AG04449 (cell line): ENCODE data around the gene CHPF.
A peak's percentile ranks its signal among the peaks of the same experiment; 100 is the strongest.

ENCODE experiments used
- CTCF ChIA-PET: fragments of 350-600 bp; formaldehyde crosslinking; extraction: SDS; loops from one replicate; lab custom pipeline; 2021; ENCODE audit warnings: antibody characterized with exemption; lab: Yijun Ruan, JAX
- POLR2A ChIA-PET: fragments of 400-600, 350-600 bp; formaldehyde crosslinking; extraction: SDS; loops from one replicate; lab custom pipeline; 2020; ENCODE audit warnings: antibody characterized with exemption, inconsistent platforms; lab: Yijun Ruan, JAX
- DNase-seq: peaks from one replicate; pipeline ENCODE4 v3.0.0-alpha.2; 2010; ENCODE audit warnings: low read depth, low spot score
- H3K4me3 ChIP-seq: 2 replicates; pipeline ENCODE4 v1.5.1; 2011; ENCODE audit warnings: low read depth, mild to moderate bottlenecking, control low read depth, low read length
- TF ChIP-seq, protein P1 (sequence below): IDR thresholded peaks from one replicate; pipeline ENCODE4 v1.5.1; 2011; ENCODE audit warnings: mild to moderate bottlenecking, moderate library complexity, low read length, control low read depth, inconsistent platforms; ENCODE audit not compliant: insufficient read depth; ENCODE audit errors: missing control alignments

Gene CHPF

DNA sequence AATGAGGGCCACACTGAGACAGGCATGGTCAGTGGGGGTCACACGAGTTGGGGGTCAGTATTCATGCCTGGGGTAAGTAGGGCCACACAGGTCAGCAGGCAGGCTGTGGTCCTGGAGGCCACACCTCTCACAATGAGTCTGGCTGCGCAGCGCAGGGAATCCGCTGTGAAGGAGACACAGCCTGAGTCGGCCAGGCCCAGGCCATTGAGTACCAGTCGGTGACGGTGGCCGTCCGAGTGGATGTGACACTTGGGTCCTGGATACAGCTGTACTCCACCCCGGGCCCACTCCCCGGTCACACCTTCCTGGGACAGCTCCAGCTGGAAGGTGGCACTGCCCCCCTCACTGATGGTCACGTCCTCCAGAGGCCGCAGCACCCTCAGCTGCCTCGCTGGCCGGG is 10.7 kb upstream of the CHPF start:
- POLR2A ChIA-PET: no interaction called here
- TF ChIP-seq, protein P1, sequence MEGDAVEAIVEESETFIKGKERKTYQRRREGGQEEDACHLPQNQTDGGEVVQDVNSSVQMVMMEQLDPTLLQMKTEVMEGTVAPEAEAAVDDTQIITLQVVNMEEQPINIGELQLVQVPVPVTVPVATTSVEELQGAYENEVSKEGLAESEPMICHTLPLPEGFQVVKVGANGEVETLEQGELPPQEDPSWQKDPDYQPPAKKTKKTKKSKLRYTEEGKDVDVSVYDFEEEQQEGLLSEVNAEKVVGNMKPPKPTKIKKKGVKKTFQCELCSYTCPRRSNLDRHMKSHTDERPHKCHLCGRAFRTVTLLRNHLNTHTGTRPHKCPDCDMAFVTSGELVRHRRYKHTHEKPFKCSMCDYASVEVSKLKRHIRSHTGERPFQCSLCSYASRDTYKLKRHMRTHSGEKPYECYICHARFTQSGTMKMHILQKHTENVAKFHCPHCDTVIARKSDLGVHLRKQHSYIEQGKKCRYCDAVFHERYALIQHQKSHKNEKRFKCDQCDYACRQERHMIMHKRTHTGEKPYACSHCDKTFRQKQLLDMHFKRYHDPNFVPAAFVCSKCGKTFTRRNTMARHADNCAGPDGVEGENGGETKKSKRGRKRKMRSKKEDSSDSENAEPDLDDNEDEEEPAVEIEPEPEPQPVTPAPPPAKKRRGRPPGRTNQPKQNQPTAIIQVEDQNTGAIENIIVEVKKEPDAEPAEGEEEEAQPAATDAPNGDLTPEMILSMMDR: no peak
- no peak for DNase-seq
- CTCF ChIA-PET: interaction anchor here (0.9 to 7.0 kb wide), 3 partner anchors 7 to 135 kb away, joined by 3 to 72 read pairs (median 11); no protein-coding TSS in a partner anchor
- H3K4me3 ChIP-seq: no peak overlapping the region

DNA sequence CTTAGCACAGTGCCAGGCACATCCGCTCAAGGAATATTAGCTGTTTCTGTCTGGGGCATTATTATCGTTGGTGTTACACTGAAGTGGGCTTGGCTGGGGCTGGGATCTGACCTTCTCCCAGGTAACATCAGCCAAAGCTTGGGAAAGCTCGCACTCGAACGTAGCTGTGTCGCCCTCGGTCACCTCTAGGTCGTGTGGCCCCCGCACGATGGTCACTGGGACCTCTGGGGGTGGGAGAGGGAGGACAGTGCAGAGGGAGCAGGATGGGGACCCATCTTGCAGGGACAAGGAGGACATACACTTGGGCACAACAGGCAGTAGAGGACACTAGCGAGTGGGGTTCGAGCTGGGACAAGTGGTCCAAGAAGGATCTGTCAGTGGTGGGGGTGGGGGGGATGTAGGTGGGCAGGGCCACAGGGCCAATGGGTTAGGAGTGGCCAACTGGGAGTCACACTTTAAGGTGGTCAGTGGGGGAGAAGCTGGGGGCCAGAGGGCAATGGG is 9.9 kb upstream of the CHPF start:
- H3K4me3 ChIP-seq: no peak overlapping the region
- CTCF ChIA-PET: interaction anchor here (0.9 to 7.0 kb wide), 5 partner anchors 8 to 136 kb away, joined by 3 to 72 read pairs (median 5); no protein-coding TSS in a partner anchor
- TF ChIP-seq, protein P1: no peak
- POLR2A ChIA-PET: interaction anchor here (2.0 kb wide), 2 partner anchors 18 to 44 kb away, joined by 7 to 9 read pairs; partner anchors contain the start of genes INHA, OBSL1 and STK11IP
- DNase-seq: no peak

DNA sequence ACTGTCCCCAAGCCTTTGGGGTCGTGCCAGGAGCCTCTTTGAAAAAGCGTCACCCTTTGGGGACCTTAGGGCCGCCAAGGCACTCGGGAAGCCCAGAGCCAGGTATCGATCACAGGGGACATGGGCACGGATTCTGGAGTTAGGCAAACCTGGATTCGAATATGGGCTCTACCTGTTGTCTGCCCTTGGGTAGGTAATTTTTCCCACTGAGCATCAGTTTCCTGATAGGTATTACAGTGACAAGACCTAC is 9.5 kb upstream of the CHPF start:
- POLR2A ChIA-PET: interaction anchor here (1.0 to 2.0 kb wide), 4 partner anchors 9 to 55 kb away, joined by 3 to 9 read pairs (median 7); partner anchors contain the start of genes CHPF, GMPPA, INHA and OBSL1
- DNase-seq: no peak
- H3K4me3 ChIP-seq: peak overlapping the region; percentile 73
- CTCF ChIA-PET: interaction anchor here (1.2 to 7.0 kb wide), 6 partner anchors 9 to 137 kb away, joined by 4 to 72 read pairs (median 8); no protein-coding TSS in a partner anchor
- TF ChIP-seq, protein P1: no peak

DNA sequence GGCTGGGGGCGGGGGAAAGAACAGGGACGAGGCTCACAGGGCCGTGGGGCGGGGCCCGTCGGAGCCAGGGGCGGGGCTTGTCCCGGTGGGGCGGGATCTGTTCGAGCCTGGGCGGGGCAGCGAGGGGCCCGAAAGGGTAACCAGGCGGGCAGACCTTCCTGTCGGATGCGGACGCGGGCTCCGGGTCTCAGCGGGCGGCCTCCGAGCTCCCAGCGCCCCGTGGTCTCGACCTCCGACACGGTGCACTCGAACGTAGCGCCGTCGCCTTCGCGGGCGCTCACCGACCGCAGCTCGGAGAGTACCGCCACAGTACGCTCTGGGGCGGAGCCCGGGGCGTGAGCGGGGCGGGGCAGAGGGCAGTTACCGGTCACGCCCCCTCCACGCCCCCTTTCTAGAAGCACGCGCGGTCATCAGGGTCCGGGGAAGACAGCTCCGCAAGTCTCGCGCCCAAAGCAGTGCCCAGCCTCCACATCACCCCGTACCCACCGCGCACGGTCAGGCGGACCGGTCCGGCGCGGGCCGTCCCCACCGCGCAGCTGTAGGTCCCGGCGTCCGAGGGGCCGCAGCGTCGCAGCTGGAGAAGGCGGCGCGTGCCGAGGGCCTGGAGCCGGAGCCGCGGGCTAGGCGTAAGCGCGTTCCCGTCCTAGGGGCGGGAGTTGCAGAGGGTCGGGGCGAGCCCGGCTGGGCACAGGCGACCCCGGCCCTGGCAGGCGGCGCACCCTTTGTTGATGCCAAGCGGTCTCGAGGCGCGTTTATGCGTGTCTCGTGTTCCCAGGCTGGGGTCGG is 9.0 kb upstream of the CHPF start:
- no peak for DNase-seq
- TF ChIP-seq, protein P1: no peak
- peak overlapping the region; percentile 73 for H3K4me3 ChIP-seq
- POLR2A ChIA-PET: interaction anchor here (1.0 to 2.0 kb wide), 4 partner anchors 9 to 54 kb away, joined by 3 to 9 read pairs (median 7); partner anchors contain the start of genes CHPF, GMPPA, INHA and OBSL1
- CTCF ChIA-PET: interaction anchor here (0.9 to 7.0 kb wide), 9 partner anchors 9 to 137 kb away, joined by 3 to 72 read pairs (median 8); no protein-coding TSS in a partner anchor

DNA sequence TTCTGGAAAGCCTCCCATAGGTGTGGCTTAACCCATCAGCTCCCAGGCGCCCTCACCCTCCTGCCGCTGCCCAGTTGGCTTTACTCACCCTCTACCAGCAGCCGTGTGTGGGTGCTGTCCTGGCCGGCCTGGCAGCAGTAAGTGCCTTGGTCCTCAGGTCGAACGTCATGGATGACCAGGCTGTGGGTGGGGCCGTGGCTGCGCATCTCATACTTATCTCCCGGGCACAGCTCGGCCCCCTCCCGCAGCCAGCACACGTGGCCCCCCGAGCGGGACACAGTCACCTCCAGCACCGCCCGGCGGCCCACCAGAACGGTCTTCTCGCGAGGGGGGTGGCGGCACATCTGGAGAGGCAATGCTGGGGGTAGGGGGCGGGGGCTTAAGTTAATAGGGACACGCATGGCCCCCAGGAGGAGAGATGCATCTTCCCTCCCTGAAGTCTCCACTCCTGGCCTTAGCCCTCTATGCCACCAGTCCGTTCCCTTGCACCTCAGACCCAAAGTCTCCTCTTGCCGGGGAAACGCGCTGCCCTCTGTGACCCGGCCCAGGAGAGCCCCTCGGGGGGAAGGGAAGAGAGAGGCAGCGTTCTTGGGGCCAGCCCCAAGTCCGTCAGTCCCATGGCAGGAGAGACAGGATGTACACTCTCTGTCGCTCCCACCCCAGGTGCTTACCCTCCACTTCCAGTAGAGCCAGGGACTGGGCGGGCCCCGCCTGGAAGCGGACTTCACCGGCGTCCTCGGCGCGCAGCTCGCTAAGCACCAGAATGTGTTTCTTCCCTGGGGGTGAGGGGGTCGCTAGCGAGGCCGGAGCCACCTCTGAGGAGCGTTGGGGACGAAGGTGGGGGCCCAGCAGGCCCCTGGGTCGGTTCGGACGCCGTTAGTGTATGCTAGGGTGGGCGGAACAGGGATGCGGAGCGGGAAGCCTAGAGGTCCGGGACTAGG is 8.1 kb upstream of the CHPF start:
- ChIA-PET POLR2A (interaction anchor here (0.7 to 2.0 kb wide), 5 partner anchors 8 to 53 kb away, joined by 3 to 9 read pairs (median 7); partner anchors contain the start of genes CHPF, GMPPA, INHA and OBSL1), CTCF (interaction anchor here (0.9 to 7.0 kb wide), 10 partner anchors 9 to 149 kb away, joined by 3 to 72 read pairs (median 7); no protein-coding TSS in a partner anchor)
- TF ChIP-seq, protein P1: no peak
- no peak for DNase-seq
- H3K4me3 ChIP-seq: peak overlapping the region; percentile 73
